Mononuclear cell (primary cell): ENCODE data around the gene VTA1. TPM values are rescaled to one million over a fixed set of nuclear protein-coding genes. Genes with fewer than 3 reads are reported as not detected.
"Not testable (repeated sequence)": the region's sequence is repeated elsewhere in the genome, so short reads cannot be mapped to it uniquely, and the experiment has no call there.

ENCODE experiments used
- H3K27me3 ChIP-seq: 2 replicates; pipeline ENCODE4 v1.6.0; 2011; ENCODE audit warnings: low read length, control low read depth; ENCODE audit not compliant: insufficient read depth
- H3K4me1 ChIP-seq: 2 replicates; pipeline ENCODE4 v1.5.1; 2011; ENCODE audit warnings: mild to moderate bottlenecking, low read length, control low read depth; ENCODE audit not compliant: insufficient read depth
- H3K4me3 ChIP-seq: 2 replicates; pipeline ENCODE4 v1.5.1; 2011; ENCODE audit warnings: mild to moderate bottlenecking, low read length, moderate library complexity
- H3K9me3 ChIP-seq: 2 replicates; pipeline ENCODE4 v1.5.1; 2011; ENCODE audit warnings: low read depth, mild to moderate bottlenecking, control low read depth, low read length
- total RNA-seq: library from RNA; depleted of rRNA; stranded (reverse); fragments of >200 nt; gene quantifications from one replicate; pipeline ENCODE4 v1.2.3, GENCODE V29; 2012

The VTA1 gene
- total RNA-seq, 1 donor = 19.5 TPM

DNA sequence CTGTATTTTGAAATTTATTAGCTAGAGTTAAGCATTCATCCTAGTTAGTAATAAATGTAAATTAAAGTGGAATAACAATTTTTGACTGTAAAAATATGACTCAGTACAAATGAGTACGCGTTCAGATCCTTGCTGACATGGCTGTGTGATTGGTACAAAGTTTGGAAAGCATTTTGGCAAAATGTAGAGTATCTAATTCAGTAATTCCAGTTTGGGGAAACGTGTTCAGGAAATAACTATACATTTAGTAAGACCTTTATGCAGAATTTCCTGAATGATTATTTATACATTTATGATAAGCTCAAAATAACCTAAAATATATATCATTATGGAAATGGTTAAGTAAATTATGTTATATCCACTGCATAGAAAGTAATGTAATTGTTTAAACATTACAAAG, 8.0 kb downstream of the VTA1 start:
- Histone ChIP-seq H3K27me3 (no peaks in the 10 kb centered on the region), H3K9me3 (no peaks in the 10 kb centered on the region), H3K4me3 (no peak overlapping the region), H3K4me1 (peaks cover 5% of the 10 kb centered on the region)

DNA sequence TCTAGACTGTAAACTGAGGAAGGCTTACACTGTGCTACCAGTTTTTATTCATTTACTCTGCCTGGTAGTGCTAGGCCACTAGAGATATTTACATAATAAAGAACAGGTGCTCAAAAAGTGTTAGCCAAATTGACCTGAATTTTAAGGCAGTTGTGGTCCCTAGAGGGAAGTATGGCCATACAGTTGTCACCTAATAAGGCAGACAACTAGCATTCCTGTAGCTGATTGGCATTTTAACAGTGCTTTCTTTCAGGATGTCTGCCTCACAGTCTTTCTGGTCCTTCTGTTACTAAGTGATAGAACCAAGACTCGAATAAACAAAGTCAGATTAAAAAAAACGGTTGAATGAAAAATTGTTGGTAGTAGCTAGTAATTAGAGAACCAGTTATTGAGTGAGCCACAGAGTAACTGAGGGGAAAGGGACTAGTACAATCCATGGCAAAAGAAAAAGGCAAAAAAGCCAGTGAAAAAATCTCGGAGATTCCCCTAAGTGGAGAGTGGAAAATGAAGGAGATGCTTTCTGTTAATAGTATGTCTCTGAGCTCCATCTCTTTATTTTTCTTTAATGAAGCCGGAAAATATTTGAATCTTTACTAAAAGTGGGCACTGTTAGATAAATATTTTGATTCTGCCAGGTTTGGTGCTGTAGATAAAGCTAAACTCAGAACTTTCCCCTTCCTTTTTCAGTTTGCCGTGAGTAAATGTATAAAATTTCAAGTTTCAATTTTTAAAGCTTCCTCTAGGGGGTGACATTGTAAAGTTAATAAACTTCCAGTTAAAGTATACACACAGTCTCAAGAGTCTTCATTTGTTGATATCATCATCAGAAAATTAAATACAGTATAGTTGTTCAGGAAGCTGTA, 9.1 kb downstream of the VTA1 start:
- Histone ChIP-seq H3K9me3 (no peaks in the 10 kb centered on the region), H3K4me1 (peaks cover 10% of the 10 kb centered on the region), H3K4me3 (no peak overlapping the region), H3K27me3 (no peaks in the 10 kb centered on the region)

DNA sequence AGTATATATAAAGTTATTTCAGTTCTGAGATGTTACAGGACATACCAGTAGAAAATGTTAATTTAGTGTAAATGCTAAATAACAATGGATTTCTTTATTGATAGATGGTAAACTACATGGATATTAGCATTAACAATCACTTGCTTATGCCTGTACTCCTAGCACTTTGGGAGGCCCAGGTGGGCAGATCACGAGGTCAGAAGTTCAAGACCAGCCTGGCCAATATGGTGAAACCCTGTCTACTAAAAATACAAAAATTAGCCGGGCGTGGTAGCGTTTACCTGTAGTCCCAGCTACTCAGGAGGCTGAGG, 9.7 kb downstream of the VTA1 start:
- not testable (repeated sequence) for H3K27me3 ChIP-seq, H3K4me1 ChIP-seq, H3K9me3 ChIP-seq, H3K4me3 ChIP-seq

DNA sequence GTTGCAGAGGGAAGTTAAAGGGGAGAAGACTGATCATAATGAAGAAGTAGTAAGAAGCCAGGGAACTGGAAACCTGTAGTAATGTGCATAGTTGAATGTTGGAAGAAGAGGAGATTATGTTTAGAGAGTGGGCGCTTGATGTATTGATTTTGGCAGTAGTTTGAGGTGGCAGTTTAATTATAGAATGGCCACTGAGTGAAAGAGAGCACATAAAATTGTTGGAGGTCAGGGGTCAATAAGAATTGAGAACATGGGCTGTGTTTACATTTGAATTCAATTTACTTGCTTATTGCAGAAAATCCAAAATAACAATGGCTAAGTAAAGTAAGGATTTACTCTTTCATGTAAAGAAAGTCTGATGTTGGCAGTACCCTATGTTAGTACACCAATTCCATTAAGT, 15.7 kb downstream of the VTA1 start:
- no peaks in the 10 kb centered on the region for H3K9me3 ChIP-seq
- H3K4me3 ChIP-seq = no peak overlapping the region
- H3K27me3 ChIP-seq = no peaks in the 10 kb centered on the region
- peaks cover 5% of the 10 kb centered on the region for H3K4me1 ChIP-seq

DNA sequence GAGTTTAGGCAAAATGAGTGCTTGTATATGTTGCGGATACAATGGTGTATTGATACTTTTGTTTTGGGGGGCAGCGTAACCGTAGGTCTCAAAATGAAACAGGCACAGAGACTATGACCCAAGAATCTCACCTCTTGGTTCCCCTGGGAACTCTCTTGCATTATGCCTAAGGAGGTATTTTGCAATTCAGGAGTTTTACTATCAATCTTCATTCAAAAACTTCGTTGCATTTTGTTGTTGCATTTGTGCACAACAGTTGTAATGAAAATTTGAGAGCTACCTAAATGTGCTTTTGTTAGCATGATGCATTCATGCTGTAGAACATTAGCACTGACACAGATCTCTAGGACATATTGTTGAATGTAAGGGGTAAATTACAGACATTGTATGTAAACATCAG, 18.2 kb downstream of the VTA1 start:
- no peak overlapping the region for H3K4me3 ChIP-seq
- no peaks in the 10 kb centered on the region for H3K9me3 ChIP-seq
- peaks cover 3% of the 10 kb centered on the region for H3K4me1 ChIP-seq
- no peaks in the 10 kb centered on the region for H3K27me3 ChIP-seq

DNA sequence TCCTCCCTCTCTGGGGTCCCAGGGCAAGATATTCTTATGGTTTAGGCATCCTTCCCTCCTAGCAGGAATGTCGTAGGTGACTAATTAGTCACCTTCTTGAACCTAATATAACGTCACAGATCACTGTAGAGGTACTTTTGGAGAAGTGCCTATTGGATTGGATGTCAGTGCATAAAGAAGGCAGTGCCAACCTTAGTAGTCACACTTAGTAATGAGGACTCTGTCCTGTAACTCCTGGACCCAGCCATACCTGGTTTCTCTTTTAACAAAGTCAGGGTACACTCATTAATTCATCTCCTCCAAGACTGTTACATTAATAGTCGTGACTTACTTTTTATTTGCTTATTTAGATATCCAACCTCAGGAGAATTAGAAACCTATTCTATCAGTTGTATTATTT, 20.0 kb downstream of the VTA1 start:
- H3K9me3 ChIP-seq = no peaks in the 10 kb centered on the region
- no peak overlapping the region for H3K4me3 ChIP-seq
- H3K27me3 ChIP-seq = no peaks in the 10 kb centered on the region
- no peaks in the 10 kb centered on the region for H3K4me1 ChIP-seq

DNA sequence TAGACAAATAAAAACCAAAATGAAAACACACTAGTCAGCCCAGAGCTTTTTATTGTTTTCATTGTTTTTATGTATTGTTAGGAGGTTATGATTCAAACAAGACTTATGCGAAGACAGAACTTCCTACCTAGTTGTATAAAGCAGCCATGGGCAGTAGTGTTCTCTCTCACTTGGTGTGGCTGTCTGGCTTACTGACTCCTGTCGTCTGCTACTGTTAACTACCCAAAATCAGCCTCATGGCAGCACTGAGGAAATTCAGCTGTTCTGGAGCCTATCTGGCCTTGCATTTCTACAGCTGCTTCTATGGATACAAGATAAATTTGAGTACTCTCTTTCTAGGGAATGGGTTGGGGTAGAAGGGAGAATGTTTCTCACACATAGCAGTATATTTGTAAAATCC, 20.4 kb downstream of the VTA1 start:
- H3K4me3 ChIP-seq = no peak overlapping the region

DNA sequence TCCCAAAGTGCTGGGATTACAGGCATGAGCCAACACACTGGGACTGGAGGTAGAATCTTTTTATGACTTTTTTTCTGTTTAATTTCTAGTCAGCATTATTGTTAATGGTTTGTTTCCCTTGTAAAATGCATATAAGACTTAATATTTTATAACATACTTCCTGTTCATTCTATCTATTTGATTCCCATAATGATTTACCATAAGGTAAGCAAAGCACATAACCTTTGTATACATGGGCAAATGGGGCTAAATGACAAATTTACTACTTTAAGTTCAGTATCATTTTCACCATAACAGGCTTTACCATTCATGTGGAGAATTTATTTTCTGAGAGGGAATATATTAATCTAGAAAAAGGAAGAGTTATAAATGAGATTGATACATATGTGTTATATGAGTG, 24.3 kb downstream of the VTA1 start:
- Histone ChIP-seq H3K27me3 (no peaks in the 10 kb centered on the region), H3K4me3 (no peak overlapping the region), H3K9me3 (no peaks in the 10 kb centered on the region), H3K4me1 (no peaks in the 10 kb centered on the region)

More for the DNA sequence above, 20.4 kb downstream of the VTA1 start:
- Histone ChIP-seq H3K4me1 (no peaks in the 10 kb centered on the region), H3K27me3 (no peaks in the 10 kb centered on the region), H3K9me3 (no peaks in the 10 kb centered on the region)

DNA sequence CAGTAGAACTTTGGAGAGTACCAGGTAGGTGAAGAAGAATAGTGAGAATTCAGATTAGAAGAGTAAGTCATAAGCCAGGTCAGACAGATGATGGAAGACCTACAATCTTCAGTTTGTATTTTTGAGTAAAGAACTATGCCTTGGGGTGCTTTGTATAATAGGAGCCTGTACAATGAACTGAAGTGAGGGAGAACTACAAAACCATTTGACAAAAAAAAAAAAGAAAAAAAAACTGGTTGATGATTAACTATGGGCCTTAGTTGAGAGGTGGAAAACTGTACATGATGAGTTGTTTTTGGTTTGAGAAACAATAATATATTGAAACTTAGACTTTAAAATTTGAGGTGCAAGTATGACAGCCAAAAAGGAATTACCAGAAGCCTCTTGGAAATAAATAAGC, 25.7 kb downstream of the VTA1 start:
- H3K27me3 ChIP-seq = no peaks in the 10 kb centered on the region
- H3K4me1 ChIP-seq = no peaks in the 10 kb centered on the region

DNA sequence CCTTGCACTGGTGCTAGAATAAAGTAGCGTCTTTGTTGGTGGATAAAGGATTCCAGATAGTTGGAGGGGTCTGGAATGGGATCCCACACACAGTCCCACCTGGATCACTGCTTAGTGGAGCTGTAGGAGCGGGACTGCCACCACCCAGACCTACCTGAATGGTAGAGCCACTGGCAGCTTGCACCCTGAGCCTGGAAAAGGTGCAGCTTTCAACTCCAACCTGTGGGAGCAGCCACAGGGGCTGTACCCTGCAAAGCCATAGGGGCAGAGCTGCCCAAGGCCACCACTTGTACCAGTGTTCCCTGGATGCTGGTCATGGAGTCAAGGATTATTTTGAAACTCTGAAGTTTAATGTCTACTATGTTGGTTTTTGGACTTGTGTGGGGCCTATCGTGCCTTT, 26.9 kb downstream of the VTA1 start:
- Histone ChIP-seq H3K9me3 (peaks cover 12% of the 10 kb centered on the region), H3K27me3 (no peaks in the 10 kb centered on the region), H3K4me1 (no peaks in the 10 kb centered on the region), H3K4me3 (no peak overlapping the region)

More for the DNA sequence above, 25.7 kb downstream of the VTA1 start:
- H3K4me3 ChIP-seq = no peak overlapping the region
- peaks cover 6% of the 10 kb centered on the region for H3K9me3 ChIP-seq

DNA sequence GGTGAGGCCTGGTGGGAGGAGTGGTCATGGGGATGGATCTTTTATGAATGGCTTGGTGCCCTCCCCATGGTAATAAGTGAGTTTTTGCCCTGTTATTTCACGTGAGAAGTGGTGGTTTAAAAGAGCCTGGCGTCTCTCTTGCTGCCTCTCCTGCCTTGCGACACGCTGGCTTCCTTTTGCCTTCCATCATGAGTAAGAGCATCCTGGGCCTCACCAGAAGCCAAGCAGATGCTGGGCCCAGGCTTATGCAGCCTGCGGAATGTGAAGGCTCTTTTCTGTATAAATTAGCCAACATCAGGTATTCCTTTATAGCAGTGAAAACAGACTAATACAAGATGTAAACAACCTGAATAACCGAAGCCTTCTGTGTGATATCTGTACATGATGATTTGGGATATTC, 27.6 kb downstream of the VTA1 start:
- Histone ChIP-seq H3K4me1 (no peaks in the 10 kb centered on the region), H3K4me3 (no peak overlapping the region), H3K27me3 (no peaks in the 10 kb centered on the region), H3K9me3 (peaks cover 12% of the 10 kb centered on the region)

DNA sequence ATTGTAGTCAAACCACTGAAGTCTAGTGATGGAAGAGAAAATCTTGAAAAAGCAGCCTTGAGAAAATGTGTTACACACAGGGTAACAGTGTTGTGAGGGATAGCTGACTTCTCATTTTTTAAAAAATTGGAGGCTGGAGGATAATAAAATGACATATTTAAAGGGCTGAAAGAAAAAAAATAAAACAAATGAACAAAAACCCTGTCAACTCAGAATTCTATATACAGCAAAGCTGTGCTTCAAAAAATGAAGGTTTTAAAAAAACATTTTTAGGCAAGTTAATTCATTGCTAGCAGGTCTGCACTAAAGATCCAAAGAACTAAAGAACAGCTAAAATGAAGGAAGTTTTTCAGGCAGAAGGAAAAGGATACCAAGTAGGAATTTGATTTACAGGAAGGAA, 31.1 kb downstream of the VTA1 start:
- peaks cover 12% of the 10 kb centered on the region for H3K9me3 ChIP-seq

DNA sequence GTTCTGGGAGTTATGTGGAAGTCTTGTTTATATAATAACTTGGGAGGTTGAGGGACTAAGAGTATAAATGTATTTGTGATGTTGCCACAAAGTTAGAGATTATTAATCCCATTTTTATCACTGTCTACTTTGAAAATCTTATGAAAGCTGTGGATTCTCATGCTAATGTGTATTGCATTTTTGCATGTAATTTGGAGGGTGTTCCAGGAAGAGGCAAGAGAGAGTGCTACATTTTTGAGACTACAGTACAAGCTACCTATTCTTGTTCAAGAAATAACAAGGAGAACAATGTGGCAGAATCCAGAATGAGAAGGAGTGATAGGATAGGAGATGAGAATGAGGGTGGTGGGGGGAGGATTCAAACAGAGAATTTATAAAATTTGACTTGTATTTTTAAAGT, 34.9 kb downstream of the VTA1 start:
- H3K9me3 ChIP-seq = peaks cover 12% of the 10 kb centered on the region
- H3K27me3 ChIP-seq = no peaks in the 10 kb centered on the region
- no peak overlapping the region for H3K4me3 ChIP-seq
- no peaks in the 10 kb centered on the region for H3K4me1 ChIP-seq

More for the DNA sequence above, 31.1 kb downstream of the VTA1 start:
- Histone ChIP-seq H3K4me3 (no peak overlapping the region), H3K27me3 (no peaks in the 10 kb centered on the region), H3K4me1 (no peaks in the 10 kb centered on the region)

DNA sequence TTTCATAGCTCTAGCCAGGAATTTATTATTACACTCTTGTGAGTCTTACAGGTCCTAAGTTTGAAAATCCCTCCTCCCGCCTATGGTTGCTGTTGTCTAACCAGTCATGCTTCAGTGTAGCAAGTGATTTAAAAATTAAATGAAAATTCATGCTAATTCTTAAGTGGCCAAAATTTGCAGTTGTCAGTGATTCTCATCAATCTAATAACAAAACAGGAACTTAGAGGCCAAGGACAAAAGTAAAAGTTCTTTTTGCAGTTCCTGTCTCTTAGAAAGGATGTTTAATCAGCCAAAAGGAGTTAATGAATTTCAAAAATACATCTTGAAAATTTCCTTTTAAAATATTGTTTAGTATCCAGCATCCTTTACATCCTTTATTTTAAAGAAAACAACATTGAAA, 36.3 kb downstream of the VTA1 start:
- Histone ChIP-seq H3K4me3 (no peak overlapping the region), H3K4me1 (no peaks in the 10 kb centered on the region), H3K9me3 (peaks cover under 1% of the 10 kb centered on the region), H3K27me3 (no peaks in the 10 kb centered on the region)

DNA sequence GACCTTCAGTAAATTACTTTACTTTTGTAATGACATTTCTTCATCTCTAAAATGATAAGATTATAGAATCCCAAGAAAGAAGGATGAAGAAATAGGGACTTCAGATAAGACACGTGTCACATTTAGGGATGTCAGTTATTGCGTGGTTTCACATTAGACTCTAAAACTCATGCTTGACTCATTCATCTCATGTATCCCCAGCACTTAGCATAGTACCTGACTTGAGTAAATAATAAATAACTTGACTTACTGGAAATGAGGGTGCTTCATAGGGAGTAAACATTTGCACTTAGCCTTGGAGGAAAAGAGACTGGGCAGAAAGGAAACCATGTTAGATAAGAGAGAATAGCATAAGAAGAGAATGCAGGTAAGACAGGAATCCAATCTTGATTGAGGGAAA, 37.2 kb downstream of the VTA1 start:
- no peaks in the 10 kb centered on the region for H3K4me1 ChIP-seq
- no peaks in the 10 kb centered on the region for H3K27me3 ChIP-seq
- no peaks in the 10 kb centered on the region for H3K9me3 ChIP-seq
- H3K4me3 ChIP-seq = no peak overlapping the region

DNA sequence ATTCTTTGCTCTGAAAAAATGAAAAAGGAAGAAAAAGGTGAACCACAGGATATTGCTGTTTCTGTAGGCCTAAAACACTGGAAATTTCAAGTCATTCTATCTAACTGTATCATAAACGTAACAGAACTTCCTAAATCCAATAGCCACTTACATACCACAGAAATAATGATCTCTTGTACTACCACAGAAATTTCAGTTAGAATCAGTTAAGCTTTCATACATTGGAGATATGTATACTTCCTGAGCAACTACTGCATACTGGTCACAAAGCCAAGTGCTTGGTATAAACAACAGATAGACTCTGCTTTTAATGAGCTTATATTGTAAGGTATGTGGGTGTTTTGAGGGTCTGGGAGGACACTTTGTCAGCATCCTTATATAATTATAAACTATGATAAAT, 38.6 kb downstream of the VTA1 start:
- Histone ChIP-seq H3K4me1 (no peaks in the 10 kb centered on the region), H3K27me3 (no peaks in the 10 kb centered on the region), H3K4me3 (no peak overlapping the region), H3K9me3 (no peaks in the 10 kb centered on the region)
